Measurements from ENCODE around the gene FAM83F. TPM values are rescaled to one million over a fixed set of nuclear protein-coding genes. Genes with fewer than 3 reads are reported as not detected.
"Not testable (repeated sequence)": the region's sequence is repeated elsewhere in the genome, so short reads cannot be mapped to it uniquely, and the experiment has no call there.

FAM83F gene
- total RNA-seq, 2 donors from 2014 or later: 0.42 TPM; not detected in 1

DNA sequence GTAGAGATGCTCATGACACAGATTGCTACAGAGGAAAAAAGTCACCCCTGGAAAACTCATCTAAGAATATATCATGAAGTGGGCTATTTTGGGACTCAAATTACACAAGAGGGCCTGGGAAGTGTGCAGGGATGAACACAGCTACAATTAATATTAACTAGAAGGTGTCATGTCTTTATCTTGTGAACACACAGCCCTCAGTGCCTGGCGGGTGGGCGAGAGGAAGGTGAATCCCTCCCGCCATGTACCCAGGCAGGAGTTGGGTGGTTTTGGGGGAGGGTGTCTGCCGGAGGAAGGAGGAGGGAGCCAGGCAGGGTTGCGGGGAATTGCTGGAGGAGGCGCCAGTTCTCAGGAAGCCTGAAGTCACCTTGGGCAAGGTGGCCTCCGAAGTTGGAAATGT, 5.1 kb upstream of the FAM83F start:
- DNase-seq (ENCODE audit: low spot score): no peak
- intact Hi-C loops (cut with DNase I): no loop called here

GRCh38 chr22:39990686-39991085, 4.1 kb upstream of the FAM83F start:
- no peak for DNase-seq (ENCODE audit: low spot score)
- intact Hi-C loops (cut with DNase I): no loop called here

- DNase-seq (ENCODE audit: low spot score): peak; percentile 22
- intact Hi-C loops (cut with DNase I): no loop called here
Observed at GRCh38 chr22:39991159-39991860, 3.4 kb upstream of the FAM83F start.

DNA sequence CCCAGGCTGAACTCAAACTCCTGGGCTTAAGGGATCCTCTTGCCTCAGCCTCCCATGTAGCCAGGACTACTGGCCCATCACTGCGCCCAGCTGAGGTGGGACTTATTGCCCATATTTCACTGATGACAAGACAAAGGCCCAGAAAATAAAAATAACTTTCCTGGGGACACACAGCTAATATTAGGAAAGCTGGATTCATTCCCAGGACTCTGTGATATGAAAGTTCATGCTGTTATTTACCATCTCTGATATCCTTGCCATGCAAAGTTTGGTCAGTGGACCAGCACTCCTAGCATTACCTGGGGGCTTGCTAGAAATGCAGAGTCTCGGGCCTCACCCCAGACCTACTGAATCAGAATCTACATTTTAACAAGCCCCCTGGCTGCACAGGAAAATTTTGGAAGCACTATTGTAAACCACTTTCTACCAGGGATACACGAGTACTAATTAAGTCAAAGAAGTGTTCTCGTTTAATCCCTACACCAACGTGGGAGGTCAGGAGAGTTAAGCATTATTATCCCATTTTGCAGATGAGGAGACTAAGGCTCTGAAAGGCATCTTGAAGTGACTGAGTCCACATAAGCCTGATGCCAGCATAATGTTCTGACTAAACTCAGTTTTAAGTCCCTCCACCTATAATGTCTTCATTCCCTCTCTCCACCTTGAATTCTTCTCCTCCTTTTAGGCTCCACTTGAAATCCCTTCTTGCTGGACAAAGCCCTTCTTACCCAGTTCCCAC, 2.5 kb upstream of the FAM83F start:
- intact Hi-C loops (cut with DNase I): no loop called here
- no peak for DNase-seq (ENCODE audit: low spot score)

DNA sequence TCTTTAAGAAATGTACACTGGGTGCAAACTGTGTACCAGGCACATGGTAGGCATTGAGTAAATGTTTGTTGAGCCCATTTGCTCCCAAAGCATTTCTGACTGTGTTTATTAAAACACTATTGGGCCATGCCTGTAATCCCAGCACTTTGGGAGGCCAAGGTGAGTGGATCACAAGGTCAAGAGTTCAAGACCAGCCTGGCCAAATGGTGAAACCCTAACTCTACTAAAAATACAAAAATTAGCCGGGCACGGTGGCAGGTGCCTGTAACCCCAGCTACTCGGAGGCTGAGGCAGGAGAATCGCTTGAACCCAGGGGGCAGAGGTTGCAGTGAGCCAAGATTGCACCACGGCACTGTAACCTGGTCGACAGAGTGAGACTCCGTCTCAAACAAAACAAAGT, 1.9 kb upstream of the FAM83F start:
- intact Hi-C loops (cut with DNase I); DNase-seq (ENCODE audit: low spot score): not testable (repeated sequence)

GRCh38 chr22:39994041-39994565, 651 bp upstream of the FAM83F start:
- intact Hi-C loops (cut with DNase I): no loop called here
- no peak for DNase-seq (ENCODE audit: low spot score)

GRCh38 chr22:39995393-39996252, 869 bp downstream of the FAM83F start:
- DNase-seq (ENCODE audit: low spot score): no peak
- intact Hi-C loops (cut with DNase I): no loop called here

DNA sequence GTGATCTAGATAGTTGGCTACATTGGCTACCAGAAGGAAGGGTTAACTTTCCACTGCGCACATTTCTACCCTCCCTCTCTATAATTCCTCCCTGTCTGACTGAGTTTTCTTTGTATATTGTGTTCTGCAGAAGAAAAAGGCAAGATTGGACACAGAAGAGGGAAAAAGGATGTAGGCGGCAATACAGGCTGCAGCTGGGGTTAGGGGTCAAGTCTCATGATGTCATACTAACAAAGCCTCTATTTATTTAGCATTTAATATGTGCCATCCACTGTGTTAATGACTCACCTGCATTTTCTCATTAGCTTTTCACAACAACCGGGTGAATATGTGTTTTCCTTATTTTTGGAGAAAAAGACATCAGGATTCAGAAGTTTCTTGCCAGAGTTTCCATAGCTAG, 2.0 kb downstream of the FAM83F start:
- no peak for DNase-seq (ENCODE audit: low spot score)
- intact Hi-C loops (cut with DNase I): no loop called here

DNA sequence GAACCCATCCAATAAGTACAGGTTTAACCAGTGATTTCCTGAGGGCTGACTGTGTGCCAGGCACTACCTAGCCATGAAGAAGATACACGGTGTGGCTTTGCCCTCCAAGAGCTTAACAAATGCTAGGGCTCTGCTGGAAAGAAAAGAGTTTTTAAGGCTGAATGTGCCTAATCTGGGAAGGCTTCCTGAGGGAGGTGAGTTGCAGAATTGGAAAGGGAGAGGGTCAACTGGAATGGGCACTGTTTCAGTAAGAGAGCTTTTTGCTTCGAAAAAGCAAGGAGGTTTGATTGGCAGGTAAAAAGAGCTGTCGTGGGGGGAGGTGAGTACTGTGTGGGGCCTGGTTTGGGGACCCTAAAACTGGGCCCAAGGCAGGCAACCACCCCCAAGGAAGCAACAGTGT, 2.7 kb downstream of the FAM83F start:
- intact Hi-C loops (cut with DNase I): no loop called here
- DNase-seq (ENCODE audit: low spot score): no peak

DNA sequence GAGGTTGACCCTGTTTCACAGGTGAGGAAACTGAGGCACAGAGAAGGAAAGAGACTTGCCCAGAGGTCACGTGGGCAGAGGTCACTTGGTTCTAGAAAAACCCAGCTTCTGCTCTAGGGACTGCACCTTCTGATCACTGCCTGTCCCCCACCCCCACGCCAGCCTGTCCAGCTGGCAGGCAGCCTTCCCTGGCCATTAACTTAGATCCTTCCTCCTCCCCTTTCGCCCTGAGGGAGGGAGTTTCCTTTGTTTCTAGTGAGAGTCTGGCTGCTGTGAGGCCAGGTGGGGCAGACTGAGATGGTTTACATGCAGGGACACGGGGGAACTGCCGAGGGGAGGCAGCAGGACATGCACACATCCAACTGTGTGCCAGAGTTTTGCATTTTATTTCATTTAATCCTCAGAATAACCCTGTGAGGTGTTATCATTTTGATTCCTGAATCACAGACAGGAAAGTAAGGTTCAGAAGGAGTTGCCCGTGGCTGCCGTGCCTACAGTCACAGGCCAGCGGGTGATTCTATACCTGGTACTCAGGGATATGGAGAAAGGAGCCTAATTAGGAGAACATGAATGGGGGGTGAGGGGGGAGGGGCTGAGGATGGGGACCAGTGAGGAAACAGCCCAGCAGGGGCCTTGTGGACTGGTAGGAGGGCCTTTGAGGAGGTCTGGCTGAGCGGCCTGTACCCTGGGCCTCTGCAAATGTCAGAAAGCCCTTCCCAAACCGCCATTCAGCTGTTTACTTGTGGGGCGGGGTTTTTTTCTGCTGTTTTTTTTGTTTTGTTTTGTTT, 3.4 kb downstream of the FAM83F start:
- intact Hi-C loops (cut with DNase I): no loop called here
- no peak for DNase-seq (ENCODE audit: low spot score)

- intact Hi-C loops (cut with DNase I): no loop called here
- no peak for DNase-seq (ENCODE audit: low spot score)
Observed at GRCh38 chr22:39999144-39999757, 4.5 kb downstream of the FAM83F start.

GRCh38 chr22:40000171-40000570, 5.4 kb downstream of the FAM83F start:
- no peak for DNase-seq (ENCODE audit: low spot score)
- intact Hi-C loops (cut with DNase I): no loop called here

GRCh38 chr22:40001106-40001505, 6.4 kb downstream of the FAM83F start:
- intact Hi-C loops (cut with DNase I): no loop called here
- DNase-seq (ENCODE audit: low spot score): no peak

- no peak for DNase-seq (ENCODE audit: low spot score)
- intact Hi-C loops (cut with DNase I): no loop called here
Observed at GRCh38 chr22:40001800-40002577, 7.2 kb downstream of the FAM83F start.

GRCh38 chr22:40002935-40003715, 8.4 kb downstream of the FAM83F start:
- intact Hi-C loops (cut with DNase I): no loop called here
- no peak for DNase-seq (ENCODE audit: low spot score)

DNA sequence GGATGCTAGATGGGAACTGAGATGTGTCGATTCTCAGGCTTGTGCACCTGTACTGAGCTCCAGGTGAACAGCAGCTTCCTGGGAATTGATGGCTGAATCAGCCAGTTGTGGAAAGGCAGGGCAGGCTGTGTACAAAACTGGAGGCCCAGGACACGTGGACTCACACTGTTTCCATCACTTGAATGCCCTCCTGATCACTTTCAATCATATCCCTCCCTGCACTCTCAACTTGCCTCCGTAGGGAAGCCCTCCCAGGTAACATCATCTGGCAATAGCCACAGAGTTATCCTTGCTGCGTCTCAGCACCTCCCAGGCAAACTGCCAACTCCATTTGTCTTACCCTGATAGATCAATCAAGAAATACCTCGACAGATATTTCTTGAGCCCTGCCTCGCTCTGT, 10.1 kb downstream of the FAM83F start:
- intact Hi-C loops (cut with DNase I): loop anchor here (1.0 to 5.0 kb wide), 2 partner anchors 11 to 453 kb away; no protein-coding TSS in a partner anchor
- DNase-seq (ENCODE audit: low spot score): no peak

DNA sequence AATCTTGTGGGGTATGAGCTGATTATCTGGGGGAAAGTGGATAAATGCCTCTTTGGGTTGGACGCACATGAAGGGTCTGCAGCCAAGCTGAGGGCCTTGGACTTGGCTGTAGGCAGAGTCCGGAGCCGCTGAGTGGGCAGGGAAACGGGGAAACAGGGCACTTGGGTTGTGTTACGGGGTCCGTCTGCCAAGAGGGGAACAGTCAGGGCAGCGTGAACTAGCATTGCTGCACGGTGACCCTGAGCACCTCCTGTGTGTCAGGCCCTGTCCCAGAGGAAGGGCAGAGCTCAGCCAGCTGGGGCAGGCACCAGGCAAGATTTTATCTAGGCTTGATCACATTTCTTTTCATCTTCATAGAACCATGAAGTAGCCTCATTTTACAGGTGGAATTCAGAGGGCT, 11.9 kb downstream of the FAM83F start:
- DNase-seq (ENCODE audit: low spot score): no peak
- intact Hi-C loops (cut with DNase I): loop anchor here in 1 of 2 donors (5.0 kb wide), 1 partner anchor 454 kb away; no protein-coding TSS in a partner anchor

Data from posterior vena cava (tissue), 2 donors.